Tibial nerve (tissue), 4 donors: ENCODE data around the gene TNIK.

Experiments used
- CTCF ChIP-seq, 5 experiments: fragments of 200-600 bp in 3 of 5; fragments of 450-650 bp in 2 of 5; sonication (generic) in 3 of 5; IDR thresholded peaks; one replicate each; pipeline ENCODE4 v1.5.1; 2016 to 2019; ENCODE audit warnings: antibody characterized with exemption in 5 of 5, mild to moderate bottlenecking in 3 of 5, moderate library complexity in 2 of 5
- EP300 ChIP-seq, 2 donors: sonication (generic); formaldehyde crosslinking; IDR thresholded peaks; one replicate each; pipeline ENCODE4 v1.6.1; 2017; ENCODE audit warnings: antibody characterized with exemption in 2 of 2, mild to moderate bottlenecking in 1 of 2
- POLR2A ChIP-seq, 2 donors: fragments of 450-650 bp; IDR thresholded peaks; one replicate each; pipeline ENCODE4 v1.6.1; 2017; ENCODE audit warnings: antibody characterized with exemption in 2 of 2, mild to moderate bottlenecking in 2 of 2, moderate library complexity in 2 of 2

- no peak for TF ChIP-seq CTCF (IDR thresholded peaks at IDR 0.05)
- TF ChIP-seq POLR2A (IDR thresholded peaks at IDR 0.05): no peak
- TF ChIP-seq EP300 (IDR thresholded peaks at IDR 0.05): no peak
These were observed 109.8 kb downstream of the TNIK start for GRCh38 chr3:171350364-171350763.
